ENCODE results near the gene MOG.

DNA sequence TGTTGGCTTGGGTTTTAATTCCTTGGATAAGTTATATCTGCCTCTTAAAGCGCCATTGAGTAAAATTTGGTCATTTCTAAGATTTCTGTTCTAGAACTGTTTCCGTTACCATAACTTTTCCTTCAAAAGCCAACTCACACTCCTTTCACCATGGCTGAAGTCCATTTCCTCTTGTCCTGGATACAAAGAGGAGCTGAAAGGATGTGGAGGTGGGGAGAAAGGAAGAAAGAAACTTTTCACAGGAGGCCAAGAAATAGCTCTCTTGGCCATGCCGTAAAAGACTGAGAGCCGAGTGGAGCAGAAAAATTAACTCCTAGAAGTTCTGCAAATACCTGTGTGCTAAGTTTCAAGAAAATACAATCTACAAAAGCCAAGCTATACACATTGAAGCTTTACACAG, 45.5 kb upstream of the MOG start:
- TF ChIP-seq POLR2A (IDR thresholded peaks at IDR 0.05) (no peak), CTCF (IDR thresholded peaks at IDR 0.05) (no peak)
